HG02763 (cell line): ENCODE results near the gene NRSN2.
"Not testable (repeated sequence)": the region's sequence is repeated elsewhere in the genome, so short reads cannot be mapped to it uniquely, and the experiment has no call there.

Experiments
- ATAC-seq: cut with Tn5 transposase; IDR thresholded peaks from one replicate; pipeline ENCODE4 v1.9.1; 2021; ENCODE audit warnings: mild to moderate bottlenecking, moderate library complexity; ENCODE audit not compliant: unreplicated experiment

NRSN2 gene

DNA sequence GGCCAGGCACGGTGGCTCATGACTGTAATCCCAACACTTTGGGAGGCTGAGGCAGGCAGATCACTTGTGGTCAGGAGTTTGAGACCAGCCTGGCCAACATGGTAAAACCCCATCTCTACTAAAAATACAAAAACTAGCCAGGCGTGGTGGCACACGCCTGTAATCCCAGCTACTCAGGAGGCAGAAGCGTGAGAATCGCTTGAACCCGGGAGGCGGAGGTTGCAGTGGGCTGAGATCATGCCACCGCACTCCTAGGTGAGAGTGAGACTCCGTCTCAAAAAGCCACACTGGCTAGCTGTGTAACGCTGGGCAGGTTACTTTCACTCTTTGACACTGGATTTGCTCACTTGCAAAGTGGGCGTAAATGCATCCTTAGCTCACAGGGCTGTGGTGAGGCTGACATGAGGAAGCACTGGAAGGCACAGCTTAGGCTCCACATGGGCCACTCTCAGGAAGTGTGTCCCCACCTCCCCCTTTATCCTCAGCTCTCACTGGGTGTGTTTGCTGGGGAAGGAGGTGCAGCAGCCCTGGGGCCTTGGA is 25.7 kb downstream of the NRSN2 start:
- ATAC-seq: not testable (repeated sequence)

DNA sequence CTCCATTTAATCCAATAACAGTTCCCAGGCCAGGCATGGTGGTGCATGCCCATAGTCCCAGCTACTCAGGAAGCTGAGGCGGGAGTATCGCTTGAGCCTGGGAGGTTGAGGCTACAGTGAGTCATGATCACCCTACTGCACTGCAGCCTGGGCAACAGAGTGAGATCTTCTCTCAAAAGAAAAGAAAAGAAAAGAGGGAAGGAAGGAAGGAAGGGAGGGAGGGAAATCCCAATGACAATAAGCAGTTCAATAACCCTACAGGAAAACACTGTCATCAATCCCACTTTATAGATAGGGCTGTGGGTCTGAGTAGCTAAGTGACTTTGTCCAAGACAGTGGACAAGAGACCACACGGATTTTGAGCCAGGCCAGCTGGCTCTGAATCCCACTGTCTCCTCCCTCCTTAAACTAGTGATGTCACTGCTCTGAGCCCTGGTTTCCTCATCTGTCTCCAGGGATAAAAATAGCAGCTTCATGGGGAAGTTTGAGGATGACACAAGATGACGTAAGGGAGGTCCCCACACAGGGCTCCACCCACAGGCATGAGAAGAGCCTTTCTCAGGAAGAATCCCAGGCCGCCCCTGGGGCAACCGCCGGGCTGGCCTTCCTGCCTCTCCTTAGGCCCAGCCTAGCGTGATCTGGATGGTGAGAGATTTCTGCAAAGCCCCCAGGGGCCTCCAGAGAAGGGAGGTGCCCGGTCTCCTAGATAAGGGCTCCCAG is 26.4 kb downstream of the NRSN2 start:
- ATAC-seq: no peak

DNA sequence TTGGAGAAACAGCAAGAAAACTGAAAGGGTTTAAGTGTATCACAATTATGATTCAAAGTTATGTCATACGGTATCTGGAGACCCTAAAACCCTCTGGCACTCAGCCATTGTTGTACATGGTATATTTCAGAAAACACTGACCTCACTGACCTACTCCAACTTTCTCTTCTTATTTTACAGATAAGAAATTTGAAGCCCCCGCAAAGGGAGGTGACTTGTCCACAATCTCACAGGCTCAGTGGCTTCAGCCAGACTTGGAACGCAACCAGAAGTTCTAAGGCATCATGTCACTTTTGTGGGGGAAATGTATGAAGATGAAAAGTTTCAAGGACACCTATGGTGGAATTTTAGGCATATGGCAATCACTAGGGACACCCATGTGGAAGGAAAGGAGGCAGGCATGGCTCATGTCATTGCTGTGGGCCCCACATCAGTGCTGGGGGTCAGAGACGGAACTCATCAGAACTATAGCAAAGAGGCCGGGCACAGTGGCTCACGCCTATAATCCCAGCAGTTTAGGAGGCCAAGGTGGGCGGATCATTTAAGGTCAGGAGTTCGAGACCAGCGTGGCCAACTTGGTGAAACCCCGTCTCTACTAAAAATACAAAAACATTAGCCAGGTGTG is 28.5 kb downstream of the NRSN2 start:
- ATAC-seq: no peak

DNA sequence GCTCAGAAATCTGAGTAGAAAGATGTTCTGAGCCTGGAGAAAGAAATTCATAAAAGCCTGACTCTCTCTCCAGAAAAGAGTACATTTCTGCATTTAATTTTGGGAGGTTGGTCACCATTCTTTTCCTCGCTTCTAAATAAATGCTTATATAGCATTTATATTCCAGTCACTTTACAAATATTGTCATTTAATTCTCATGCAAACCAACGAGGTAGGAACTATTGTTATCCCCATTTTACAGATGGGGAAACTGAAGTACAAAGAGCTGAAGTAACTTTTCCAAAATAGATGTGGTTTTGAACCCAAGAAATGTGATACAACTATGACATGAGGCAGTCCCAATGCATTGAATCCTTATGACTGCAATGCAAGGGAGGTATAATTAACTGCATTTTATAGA is 29.2 kb downstream of the NRSN2 start:
- no peak for ATAC-seq

DNA sequence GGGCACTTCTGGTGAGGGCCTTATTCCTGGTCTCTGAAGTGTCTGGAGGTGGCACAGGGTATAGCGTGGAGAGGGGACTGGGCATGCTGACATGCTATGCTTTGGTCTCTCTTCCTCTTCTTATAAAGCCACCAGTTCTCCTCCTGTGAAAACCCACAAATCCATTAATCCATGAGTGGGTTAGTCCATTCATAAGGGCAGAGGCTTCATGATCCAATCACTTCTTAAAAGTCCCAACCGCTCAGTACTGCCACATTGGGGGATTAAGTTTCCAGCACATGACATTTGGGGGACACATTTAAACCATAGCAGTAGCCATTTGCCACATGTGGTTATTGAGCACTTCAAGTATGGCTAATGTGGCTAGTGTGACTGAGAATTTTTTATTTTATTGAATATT is 29.8 kb downstream of the NRSN2 start:
- ATAC-seq: no peak

DNA sequence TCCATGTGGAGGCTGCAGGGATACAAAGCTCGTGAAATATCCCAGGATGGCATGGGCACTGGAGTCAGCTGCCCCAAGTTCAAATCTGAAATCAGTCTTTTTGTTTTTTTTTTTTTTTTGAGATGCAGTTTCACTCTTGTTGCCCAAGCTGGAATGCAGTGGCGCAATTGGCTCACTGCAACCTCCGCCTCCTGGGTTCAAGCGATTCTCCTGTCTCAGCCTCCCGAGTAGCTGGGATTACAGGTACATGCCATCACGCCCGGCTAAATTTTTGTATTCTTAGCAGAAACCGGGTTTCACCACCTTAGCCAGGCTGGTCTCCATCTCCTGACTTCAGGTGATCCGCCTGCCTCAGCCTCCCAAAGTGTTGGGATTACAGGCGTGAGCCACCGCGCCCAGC is 30.7 kb downstream of the NRSN2 start:
- not testable (repeated sequence) for ATAC-seq

DNA sequence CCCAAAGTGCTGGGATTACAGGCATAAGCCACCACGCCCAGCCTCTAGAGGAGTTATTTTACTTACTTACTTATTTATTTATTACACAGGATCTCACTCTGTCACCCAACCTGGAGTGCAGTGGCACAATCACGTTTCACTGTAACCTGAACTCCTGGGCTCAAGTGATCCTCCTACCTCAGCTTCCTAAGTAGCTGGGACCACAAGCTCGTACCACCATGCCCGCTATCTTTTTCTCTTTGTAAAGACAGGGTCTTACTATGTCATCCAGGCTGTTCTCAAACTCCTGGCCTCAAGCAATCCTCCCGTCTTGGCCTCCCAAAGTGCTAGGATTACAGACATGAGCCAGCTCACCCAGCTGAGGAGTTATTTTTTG is 32.0 kb downstream of the NRSN2 start:
- ATAC-seq: no peak

DNA sequence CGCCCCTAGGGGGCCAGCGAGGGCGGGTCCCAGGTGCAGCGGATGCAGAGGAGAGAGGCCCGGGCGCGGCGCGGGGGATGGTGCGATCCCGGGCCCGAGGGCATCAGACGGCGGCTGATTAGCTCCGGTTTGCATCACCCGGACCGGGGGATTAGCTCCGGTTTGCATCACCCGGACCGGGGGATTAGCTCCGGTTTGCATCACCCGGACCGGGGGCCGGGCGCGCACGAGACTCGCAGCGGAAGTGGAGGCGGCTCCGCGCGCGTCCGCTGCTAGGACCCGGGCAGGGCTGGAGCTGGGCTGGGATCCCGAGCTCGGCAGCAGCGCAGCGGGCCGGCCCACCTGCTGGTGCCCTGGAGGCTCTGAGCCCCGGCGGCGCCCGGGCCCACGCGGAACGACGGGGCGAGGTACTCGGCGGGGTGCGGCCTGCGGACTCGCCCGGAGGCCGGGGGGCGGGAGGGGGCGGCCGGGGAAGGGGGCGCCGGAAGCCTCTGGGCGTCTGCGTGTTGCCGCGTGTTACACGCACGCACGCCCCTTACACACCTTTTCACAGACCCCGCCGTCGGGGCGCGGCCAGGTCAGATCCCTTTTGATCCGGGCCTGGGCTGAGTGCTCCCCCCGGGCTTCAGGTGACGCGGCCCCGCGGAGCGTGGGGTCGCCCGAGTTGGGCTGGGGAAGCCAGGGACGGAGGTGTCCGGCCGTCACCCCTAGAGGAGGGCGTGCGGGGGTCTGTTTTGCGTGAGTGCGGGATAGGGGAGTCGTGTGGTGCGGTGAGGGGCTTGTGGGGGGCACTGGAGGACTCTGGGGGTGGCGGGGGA is 34.1 kb downstream of the NRSN2 start:
- ATAC-seq: peak; percentile 47

DNA sequence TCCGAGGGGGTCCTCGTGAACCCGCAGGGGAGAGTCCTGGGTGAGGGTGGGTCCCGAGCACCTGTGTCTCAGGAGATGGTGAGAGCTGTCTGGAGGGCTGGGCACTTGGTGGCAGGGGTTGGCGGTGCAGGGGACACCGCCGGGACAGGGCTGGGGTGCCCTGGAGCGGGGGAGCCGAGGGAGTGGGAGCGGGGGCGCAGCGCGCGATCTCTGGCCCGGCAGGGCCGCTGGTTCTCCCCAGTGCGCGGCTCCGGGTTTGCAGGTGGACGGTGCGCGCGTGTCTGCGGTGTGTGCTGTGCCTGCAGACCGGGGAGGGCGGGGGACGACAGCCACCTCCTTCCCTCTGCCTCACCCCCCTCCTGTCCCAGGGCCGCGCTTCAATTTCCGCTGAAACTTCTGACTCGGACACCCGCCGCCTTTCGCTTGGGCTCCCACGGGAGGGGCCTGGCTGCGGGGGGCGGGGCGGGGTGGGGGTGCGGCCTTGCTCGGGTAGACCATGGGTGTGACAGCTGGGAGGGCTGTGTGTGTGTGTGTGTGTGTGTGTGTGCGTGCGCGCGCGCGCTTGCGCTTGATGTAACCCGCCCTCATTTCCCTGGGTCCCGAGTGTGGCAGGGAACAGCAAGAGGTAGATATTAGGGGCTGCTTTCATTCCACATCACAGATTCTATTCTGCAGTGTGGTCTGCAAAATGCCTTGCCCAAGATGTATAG is 34.8 kb downstream of the NRSN2 start:
- peak; percentile 65 for ATAC-seq

DNA sequence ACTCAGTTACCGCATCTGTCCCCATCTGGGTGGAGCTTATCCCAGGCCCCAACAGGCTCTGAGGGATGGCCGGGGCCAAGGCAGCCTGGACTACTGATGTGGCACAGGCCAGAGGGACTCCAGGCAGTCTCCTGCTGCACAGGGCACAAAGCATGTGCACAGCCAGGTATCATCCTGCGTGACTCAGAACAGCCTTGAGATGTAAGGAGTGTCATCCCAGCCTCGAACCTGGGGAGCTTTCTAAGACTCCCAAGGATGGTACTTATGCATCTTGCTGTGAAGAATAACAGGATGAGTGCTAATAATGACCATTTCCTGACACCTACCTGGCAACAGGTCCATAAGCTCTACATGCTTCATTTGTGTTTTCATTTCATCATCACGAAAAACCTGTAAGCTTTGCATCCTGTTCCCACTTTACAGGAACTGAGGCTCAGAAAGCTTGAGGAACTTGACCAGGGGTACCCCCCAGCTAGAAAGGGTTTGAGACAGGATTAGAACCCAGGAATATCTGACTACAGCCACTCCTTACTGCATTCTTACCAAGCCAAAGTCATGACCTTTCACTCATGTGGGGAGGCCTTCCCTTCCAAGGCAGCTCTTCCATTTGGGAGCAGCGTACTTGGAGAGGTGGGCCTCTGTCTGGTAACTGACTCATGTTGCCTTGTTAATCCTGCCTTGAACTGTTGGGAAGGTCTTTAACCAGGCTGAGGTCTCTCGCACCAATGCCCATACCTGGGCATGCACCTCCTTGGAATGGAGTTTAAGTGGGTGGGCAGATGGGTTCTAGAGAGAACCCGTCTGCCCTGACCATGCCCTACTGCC is 35.6 kb downstream of the NRSN2 start:
- no peak for ATAC-seq

DNA sequence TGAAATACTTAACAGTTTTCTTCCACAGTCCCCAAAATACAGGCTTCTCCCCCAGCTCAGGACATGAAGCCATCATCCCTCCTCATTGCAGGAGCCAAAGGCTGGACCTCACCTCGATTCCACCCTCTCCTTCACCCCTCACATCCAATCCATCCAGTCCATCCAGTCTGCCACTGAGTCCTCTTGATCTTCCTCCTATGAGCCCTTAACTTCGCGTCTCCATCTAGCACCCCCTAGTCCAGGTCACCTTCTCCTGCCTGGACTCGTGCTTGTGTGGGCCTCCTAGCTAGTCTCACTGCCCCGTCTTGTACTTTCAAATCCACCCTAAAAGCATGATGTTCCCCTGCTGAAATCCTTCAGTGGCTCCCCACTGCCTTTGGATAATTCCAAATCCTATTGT is 37.0 kb downstream of the NRSN2 start:
- ATAC-seq: no peak

DNA sequence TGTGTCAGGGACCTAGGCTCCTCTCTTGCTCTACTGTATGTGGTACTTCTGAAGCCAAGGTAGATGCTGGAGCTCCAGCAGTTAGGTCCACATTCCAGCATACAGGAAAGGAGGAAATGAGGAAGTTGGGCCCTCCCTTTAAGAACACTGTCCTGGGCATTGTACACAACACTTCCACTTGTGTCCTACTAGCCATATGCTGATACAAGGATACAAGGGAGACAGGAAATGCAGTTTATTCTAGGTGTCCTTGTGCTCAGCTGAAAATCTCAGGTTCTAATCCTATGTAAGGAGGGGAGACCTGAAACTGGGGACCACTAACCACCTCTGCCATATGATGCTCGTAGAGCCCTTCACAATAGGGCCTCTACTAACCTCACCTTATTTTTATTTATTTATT is 37.8 kb downstream of the NRSN2 start:
- no peak for ATAC-seq

DNA sequence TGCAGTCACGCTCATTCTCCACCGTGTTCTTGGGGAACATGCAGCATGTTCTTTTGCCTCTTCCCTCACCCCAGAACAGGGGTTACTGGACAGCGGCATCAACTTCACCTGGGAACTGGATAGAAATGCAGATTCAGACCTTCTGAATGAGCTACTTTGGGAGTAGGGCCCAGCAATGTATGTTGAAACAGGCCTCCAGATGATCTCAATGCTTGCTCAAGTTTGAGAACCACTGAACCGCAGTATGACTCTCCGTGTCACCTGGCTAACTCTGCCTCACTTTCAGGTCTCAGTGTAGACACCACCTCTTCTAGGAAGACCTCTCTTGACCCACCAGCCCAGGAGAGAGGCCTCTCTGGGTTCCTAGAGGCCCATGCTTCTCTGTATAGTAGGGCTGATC is 38.5 kb downstream of the NRSN2 start:
- no peak for ATAC-seq

DNA sequence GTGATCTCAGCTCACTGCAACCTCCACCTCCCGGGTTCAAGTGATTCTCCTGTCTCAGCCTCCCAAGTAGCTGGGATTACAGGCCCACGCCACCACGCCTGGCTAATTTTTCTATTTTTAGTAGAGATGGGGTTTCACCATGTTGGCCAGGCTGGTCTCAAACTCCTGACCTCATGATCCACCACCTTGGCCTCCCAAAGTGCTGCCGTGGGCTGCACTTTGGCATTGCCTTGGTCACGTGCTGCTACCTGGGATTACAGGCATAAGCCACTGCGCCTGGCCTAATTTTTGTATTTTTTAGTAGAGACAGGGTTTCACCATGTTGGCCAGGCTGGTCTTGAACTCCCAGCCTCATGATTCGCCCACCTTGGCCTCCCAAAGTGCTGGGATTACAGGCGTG is 39.7 kb downstream of the NRSN2 start:
- ATAC-seq: not testable (repeated sequence)

DNA sequence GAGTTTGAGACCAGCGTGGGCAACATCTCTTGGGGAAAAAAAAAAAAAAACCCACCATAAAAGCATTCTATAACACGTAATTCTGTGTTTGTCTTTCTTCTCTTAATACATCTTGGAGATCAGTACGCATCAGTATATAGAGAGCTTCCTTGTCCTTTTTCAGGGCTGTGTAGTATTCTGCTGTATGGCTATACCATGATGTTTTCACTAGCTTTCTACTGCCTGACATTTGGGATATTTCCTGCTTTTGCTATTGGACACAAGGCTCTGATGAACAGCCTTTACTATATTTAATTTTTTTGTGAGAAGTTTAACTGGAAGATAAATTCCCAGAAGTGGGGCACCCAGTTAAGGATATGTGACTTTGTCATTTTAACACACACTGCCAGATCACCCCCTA is 40.6 kb downstream of the NRSN2 start:
- no peak for ATAC-seq

DNA sequence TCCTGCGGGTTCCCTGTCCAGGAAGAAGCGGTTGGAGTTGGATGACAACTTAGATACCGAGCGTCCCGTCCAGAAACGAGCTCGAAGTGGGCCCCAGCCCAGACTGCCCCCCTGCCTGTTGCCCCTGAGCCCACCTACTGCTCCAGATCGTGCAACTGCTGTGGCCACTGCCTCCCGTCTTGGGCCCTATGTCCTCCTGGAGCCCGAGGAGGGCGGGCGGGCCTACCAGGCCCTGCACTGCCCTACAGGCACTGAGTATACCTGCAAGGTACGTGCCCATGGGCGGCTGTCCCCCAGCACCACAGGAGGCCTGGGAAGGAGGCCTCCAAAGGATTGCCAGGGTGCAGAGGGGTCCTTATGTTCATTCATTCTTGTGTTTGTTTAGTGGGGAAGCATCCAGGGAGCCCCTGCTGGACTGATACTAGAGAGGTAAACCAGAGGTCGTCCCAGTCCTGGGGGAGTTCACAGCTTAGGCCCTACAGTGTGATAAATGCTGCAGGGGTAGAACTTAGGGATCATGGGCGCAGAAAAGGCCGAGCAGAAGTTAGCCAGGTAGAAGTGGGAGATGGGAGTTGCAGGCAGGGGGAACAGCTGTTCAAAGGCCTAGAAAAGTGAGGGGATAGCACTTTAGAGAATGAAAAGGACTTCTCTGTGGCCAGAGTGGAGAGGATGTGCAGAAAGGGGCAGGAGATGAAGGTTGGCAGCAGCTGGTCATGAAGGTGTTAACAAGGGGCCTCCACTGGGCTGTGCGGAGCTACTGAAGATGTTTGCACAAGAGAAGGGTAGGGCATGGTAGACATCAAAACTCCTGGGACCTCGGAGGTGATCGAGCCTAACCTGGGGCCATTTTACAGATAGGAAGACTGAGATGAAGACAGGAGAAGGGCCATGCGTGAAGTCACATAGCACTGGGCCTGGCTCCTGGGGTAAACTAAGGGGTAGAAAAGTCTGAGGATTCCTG is 41.4 kb downstream of the NRSN2 start:
- no peak for ATAC-seq

DNA sequence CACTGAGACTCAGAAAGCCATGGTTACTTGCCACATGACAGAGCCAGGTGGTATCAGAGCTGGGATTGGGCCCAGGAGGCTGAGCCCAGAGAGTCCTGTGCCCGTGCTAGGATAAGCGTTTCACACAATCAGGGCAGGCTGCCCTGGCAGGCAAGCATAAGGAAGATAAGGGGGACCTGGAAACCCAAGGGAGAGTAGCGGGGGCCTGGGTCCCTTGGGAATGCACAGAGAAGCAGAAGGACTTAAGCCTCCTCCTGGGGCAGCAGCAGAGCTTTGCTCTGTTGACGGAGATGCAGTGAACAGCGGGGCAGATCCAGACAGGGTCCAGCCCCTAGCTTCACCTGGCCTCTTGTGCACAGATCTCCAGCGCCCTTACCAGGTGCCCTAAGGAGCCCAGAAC is 42.3 kb downstream of the NRSN2 start:
- ATAC-seq: no peak

DNA sequence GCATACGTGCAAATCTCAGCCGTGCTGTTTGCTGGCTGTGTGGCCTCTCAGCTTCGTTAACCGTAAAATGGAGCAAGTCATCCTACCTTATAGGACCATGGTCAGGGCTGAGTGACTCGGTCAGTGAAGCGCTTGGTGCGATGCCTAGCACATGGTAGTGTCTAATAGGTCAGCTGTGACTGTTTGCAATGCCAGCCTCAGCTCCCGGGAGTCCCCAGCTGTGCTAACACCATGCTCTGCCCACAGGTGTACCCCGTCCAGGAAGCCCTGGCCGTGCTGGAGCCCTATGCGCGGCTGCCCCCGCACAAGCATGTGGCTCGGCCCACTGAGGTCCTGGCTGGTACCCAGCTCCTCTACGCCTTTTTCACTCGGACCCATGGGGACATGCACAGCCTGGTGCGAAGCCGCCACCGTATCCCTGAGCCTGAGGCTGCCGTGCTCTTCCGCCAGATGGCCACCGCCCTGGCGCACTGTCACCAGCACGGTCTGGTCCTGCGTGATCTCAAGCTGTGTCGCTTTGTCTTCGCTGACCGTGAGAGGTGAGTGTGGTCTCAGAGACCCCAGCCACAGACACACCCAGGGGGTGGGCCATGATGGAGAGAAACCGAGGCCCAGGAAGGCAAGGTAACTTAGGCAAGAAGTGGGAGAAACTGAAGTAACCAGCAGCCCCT is 44.3 kb downstream of the NRSN2 start:
- no peak for ATAC-seq

DNA sequence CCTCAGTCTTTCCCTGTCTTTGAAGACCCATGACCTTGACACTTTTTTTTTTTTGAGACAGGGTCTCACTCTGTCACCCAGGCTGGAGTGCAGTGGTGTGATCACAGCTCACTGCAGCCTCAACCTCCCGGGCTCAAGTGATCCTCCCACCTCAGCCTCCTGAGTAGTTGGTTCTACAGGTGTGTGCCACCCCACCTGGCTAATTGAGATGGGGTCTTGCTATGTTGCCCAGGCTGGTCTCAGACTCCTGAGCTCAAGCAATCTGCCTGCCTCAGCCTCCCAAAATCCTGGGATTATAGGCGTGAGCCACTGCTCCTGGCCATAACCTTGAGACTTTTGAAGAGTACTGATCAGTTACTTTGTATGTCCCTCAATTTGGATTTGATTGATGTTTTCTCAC is 46.4 kb downstream of the NRSN2 start:
- not testable (repeated sequence) for ATAC-seq
